Keratinocyte (primary cell): Measurements from ENCODE around the gene IGSF8. TPM values are rescaled to one million over a fixed set of nuclear protein-coding genes. Genes with fewer than 3 reads are reported as not detected.
"Not testable (repeated sequence)": the region's sequence is repeated elsewhere in the genome, so short reads cannot be mapped to it uniquely, and the experiment has no call there.

Experiments used
- DNase-seq: peaks from one replicate; pipeline ENCODE4 v3.0.0-alpha.2; 2011; ENCODE audit warnings: low read depth, missing footprints, low spot score
- FAIRE-seq: peaks from 2 replicates; lab custom pipeline; 2011; peaks lifted over from hg19 to GRCh38; lab: Jason Lieb, UNC
- H2AFZ ChIP-seq: 2 replicates; pipeline ENCODE4 v1.6.0; 2012; ENCODE audit warnings: low read length, control low read depth, inconsistent platforms; ENCODE audit not compliant: control insufficient read depth
- H3K27ac ChIP-seq: 2 replicates; pipeline ENCODE4 v1.5.1; 2011; ENCODE audit warnings: low read length; ENCODE audit not compliant: control insufficient read depth, insufficient read depth
- H3K27me3 ChIP-seq: 3 replicates; pipeline ENCODE4 v1.6.0; 2011; ENCODE audit warnings: low read length; ENCODE audit not compliant: control insufficient read depth, insufficient read depth; ENCODE audit errors: extremely low read depth
- H3K36me3 ChIP-seq, 2 experiments: 2 replicates in 1 of 2; 3 replicates in 1 of 2; pipeline ENCODE4 v1.5.1; 2011; ENCODE audit warnings: low read length in 2 of 2, mild to moderate bottlenecking in 1 of 2; ENCODE audit not compliant: control insufficient read depth in 2 of 2, insufficient read depth in 2 of 2; ENCODE audit errors: extremely low read depth in 1 of 2
- H3K4me1 ChIP-seq: 3 replicates; pipeline ENCODE4 v1.5.1; 2011; ENCODE audit warnings: low read length; ENCODE audit not compliant: control insufficient read depth, insufficient read depth; ENCODE audit errors: extremely low read depth
- H3K4me2 ChIP-seq: 3 replicates; pipeline ENCODE4 v1.6.0; 2011; ENCODE audit warnings: low read depth, low read length; ENCODE audit not compliant: control insufficient read depth, insufficient read depth; ENCODE audit errors: extremely low read depth
- H3K4me3 ChIP-seq, 3 experiments: fragments of 200-600 bp in 1 of 3; sonication (generic) in 1 of 3; 2 replicates in 2 of 3; 3 replicates in 1 of 3; pipeline ENCODE4 v1.5.1; 2011 to 2016; ENCODE audit warnings: low read length in 3 of 3, mild to moderate bottlenecking in 3 of 3, control low read depth in 2 of 3, inconsistent platforms in 1 of 3, low read depth in 1 of 3, mixed read lengths in 1 of 3, mixed run types in 1 of 3, moderate library complexity in 1 of 3; ENCODE audit not compliant: control insufficient read depth in 2 of 3, insufficient read depth in 2 of 3; ENCODE audit errors: extremely low read depth in 1 of 3
- H3K79me2 ChIP-seq: 2 replicates; pipeline ENCODE4 v1.6.0; 2012; ENCODE audit warnings: low read length; ENCODE audit not compliant: control insufficient read depth, insufficient read depth
- H3K9ac ChIP-seq: 3 replicates; pipeline ENCODE4 v1.6.0; 2011; ENCODE audit warnings: low read length; ENCODE audit not compliant: control insufficient read depth, insufficient read depth; ENCODE audit errors: extremely low read depth
- H3K9me1 ChIP-seq: 3 replicates; pipeline ENCODE4 v1.6.0; 2011; ENCODE audit warnings: low read length; ENCODE audit not compliant: control insufficient read depth, insufficient read depth; ENCODE audit errors: extremely low read depth
- H3K9me3 ChIP-seq: 2 replicates; pipeline ENCODE4 v1.5.1; 2012; ENCODE audit warnings: low read depth, low read length; ENCODE audit not compliant: control insufficient read depth
- H4K20me1 ChIP-seq: 3 replicates; pipeline ENCODE4 v1.6.0; 2011; ENCODE audit warnings: low read length; ENCODE audit not compliant: control insufficient read depth, insufficient read depth; ENCODE audit errors: extremely low read depth
- CTCF ChIP-seq, 3 experiments: IDR thresholded peaks in 1 of 3; conservative IDR thresholded peaks in 1 of 3; optimal IDR thresholded peaks in 1 of 3; 2 replicates in 2 of 3; 3 replicates in 1 of 3; pipeline versions ENCODE3 to v1.5.1; 2011; ENCODE audit warnings: low read length in 3 of 3, mild to moderate bottlenecking in 3 of 3, moderate library complexity in 2 of 3, control low read depth in 1 of 3, inconsistent platforms in 1 of 3; ENCODE audit not compliant: insufficient read depth in 2 of 3; ENCODE audit errors: extremely low read depth in 1 of 3
- EZH2 ChIP-seq: IDR thresholded peaks from one replicate; pipeline ENCODE4 v1.6.1; 2012; ENCODE audit warnings: inconsistent platforms, mild to moderate bottlenecking, low read length, moderate library complexity
- dilution Hi-C: fragments of 300-500 bp; cut with MboI; formaldehyde crosslinking; loops from one replicate; pipeline ENCODE4 v1.7.0; 2020; ENCODE audit warnings: low sequenced_read_pairs; ENCODE audit not compliant: extremely low pct_ligation_motif_present
- polyA plus RNA-seq, 5 experiments: library from polyadenylated mRNA; depleted of rRNA in 3 of 5; stranded (reverse) in 3 of 5; stranded (forward) in 1 of 5; unstranded in 1 of 5; fragments of >200 nt; gene quantifications; 1 replicate in 1 of 5; 2 replicates in 3 of 5; 3 replicates in 1 of 5; pipeline versions ENCODE4 v1.2.1 to v1.2.3, GENCODE V29; 2011 to 2012; ENCODE audit warnings: missing spikeins in 2 of 5, low read depth in 1 of 5, low replicate concordance in 1 of 5

IGSF8 gene
- polyA plus RNA-seq, 1 donor (not counting 4 experiments of a cell fraction or from before 2014, with no cell fraction given): 16.5 TPM

- H3K4me1 ChIP-seq: peaks cover 12% of the 10 kb centered on the region
- H2AFZ ChIP-seq: no peak overlapping the region
- no peaks in the 10 kb centered on the region for H3K9me1 ChIP-seq
- H3K79me2 ChIP-seq: no peaks in the 10 kb centered on the region
- H4K20me1 ChIP-seq: no peaks in the 10 kb centered on the region
- no peaks in the 10 kb centered on the region for H3K27me3 ChIP-seq
- H3K4me2 ChIP-seq: no peak overlapping the region
- H3K9me3 ChIP-seq: no peaks in the 10 kb centered on the region
- H3K36me3 ChIP-seq: no peaks in the 10 kb centered on the region
- H3K4me3 ChIP-seq: no peak overlapping the region
- H3K9ac ChIP-seq: no peak overlapping the region
- DNase-seq: no peak
- dilution Hi-C loops: no loop called here
- H3K27ac ChIP-seq: no peak overlapping the region
- no peak for TF ChIP-seq CTCF (optimal IDR thresholded peaks at IDR 0.05 in 1 of 3, IDR thresholded peaks at IDR 0.05 in 1 of 3, conservative IDR thresholded peaks at IDR 0.05 in 1 of 3; ENCODE audit: extremely low read depth in 1 of 3, insufficient read depth in 2 of 3, low read length in 3 of 3)
- TF ChIP-seq EZH2: no peak
- FAIRE-seq: peak; percentile 70
These were observed 13.9 kb upstream of the IGSF8 start for GRCh38 chr1:160112357-160112756.

GRCh38 chr1:160111462-160111861, 13.0 kb upstream of the IGSF8 start:
- FAIRE-seq, H3K27me3 ChIP-seq, H3K9me3 ChIP-seq, H3K79me2 ChIP-seq, H3K9ac ChIP-seq, H3K4me2 ChIP-seq, H2AFZ ChIP-seq, H3K9me1 ChIP-seq, H3K4me3 ChIP-seq, H3K27ac ChIP-seq, DNase-seq, dilution Hi-C loops, H3K4me1 ChIP-seq, H4K20me1 ChIP-seq, H3K36me3 ChIP-seq: not testable (repeated sequence)

GRCh38 chr1:160109686-160110085, 11.3 kb upstream of the IGSF8 start:
- dilution Hi-C loops: loop anchor here (5.0 kb wide), 1 partner anchor 88 kb away; no protein-coding TSS in a partner anchor
- no peak for FAIRE-seq

More at GRCh38 chr1:160109686-160110085, 11.3 kb upstream of the IGSF8 start:
- no peaks in the 10 kb centered on the region for H4K20me1 ChIP-seq
- no peak overlapping the region for H3K4me3 ChIP-seq
- H3K9ac ChIP-seq: no peak overlapping the region
- peaks cover 3% of the 10 kb centered on the region for H3K4me1 ChIP-seq
- H3K27ac ChIP-seq: no peak overlapping the region
- H3K36me3 ChIP-seq: no peaks in the 10 kb centered on the region
- H3K9me3 ChIP-seq: no peaks in the 10 kb centered on the region
- no peaks in the 10 kb centered on the region for H3K79me2 ChIP-seq
- DNase-seq: no peak
- TF ChIP-seq EZH2: no peak
- TF ChIP-seq CTCF (optimal IDR thresholded peaks at IDR 0.05 in 1 of 3, IDR thresholded peaks at IDR 0.05 in 1 of 3, conservative IDR thresholded peaks at IDR 0.05 in 1 of 3; ENCODE audit: extremely low read depth in 1 of 3, insufficient read depth in 2 of 3, low read length in 3 of 3): no peak
- no peaks in the 10 kb centered on the region for H3K9me1 ChIP-seq
- H3K4me2 ChIP-seq: no peak overlapping the region
- H3K27me3 ChIP-seq: no peaks in the 10 kb centered on the region
- no peak overlapping the region for H2AFZ ChIP-seq
